B cell (primary cell): Measurements from ENCODE around the gene AURKA. TPM values are rescaled to one million over a fixed set of nuclear protein-coding genes. Genes with fewer than 3 reads are reported as not detected.

Experiments
- ATAC-seq: fragments of 200-7000 bp; cut with Tn5 transposase; one replicate; pipeline ENCODE4 v1.10.0; 2021; ENCODE audit warnings: low read depth, mild to moderate bottlenecking, moderate number of reproducible peaks, moderate library complexity
- CTCF ChIA-PET: fragments of 350-600 bp; sonication (Branson Sonifier 250); formaldehyde crosslinking; loops from one replicate; lab custom pipeline; 2021; ENCODE audit warnings: antibody characterized with exemption, inconsistent platforms; lab: Charles Lee
- POLR2A ChIA-PET: fragments of 350-600 bp; sonication (Branson Sonifier 250); formaldehyde crosslinking; loops from one replicate; lab custom pipeline; 2021; ENCODE audit warnings: antibody characterized with exemption; lab: Charles Lee
- DNase-seq: peaks from one replicate; pipeline ENCODE4 v3.0.0; 2013
- H2AFZ ChIP-seq: 2 replicates; pipeline ENCODE4 v1.6.1; 2012; ENCODE audit warnings: mild to moderate bottlenecking, low read depth, low read length; ENCODE audit not compliant: insufficient read depth, poor library complexity, severe bottlenecking
- H3K27ac ChIP-seq, 2 donors: 1 replicate in 1 of 2; 2 replicates in 1 of 2; pipeline ENCODE4 v1.5.1; 2012 to 2013; ENCODE audit warnings: low read length in 2 of 2, mild to moderate bottlenecking in 2 of 2, moderate library complexity in 1 of 2
- H3K27me3 ChIP-seq, 4 experiments: fragments of 200-600 bp in 1 of 4; sonication (generic) in 1 of 4; replicated peaks in 1 of 4; 1 replicate in 2 of 4; 2 replicates in 2 of 4; pipeline versions ENCODE4 v1.6.1 to v1.7.0; 2013 to 2016; ENCODE audit warnings: low read length in 3 of 4, mild to moderate bottlenecking in 2 of 4, mixed read lengths in 1 of 4, moderate library complexity in 1 of 4; ENCODE audit not compliant: insufficient read depth in 4 of 4, control insufficient read depth in 3 of 4; ENCODE audit errors: control extremely low read depth in 1 of 4
- H3K36me3 ChIP-seq, 2 experiments: replicated peaks in 1 of 2; 1 replicate in 1 of 2; 2 replicates in 1 of 2; pipeline versions ENCODE4 v1.6.1 to v1.7.1; 2013; ENCODE audit warnings: low read length in 1 of 2; ENCODE audit not compliant: insufficient read depth in 2 of 2, control insufficient read depth in 1 of 2; ENCODE audit errors: control extremely low read depth in 1 of 2, extremely low read depth in 1 of 2
- H3K4me1 ChIP-seq, 2 donors: fragments of 200-600 bp in 1 of 2; sonication (generic) in 1 of 2; 1 replicate in 1 of 2; 2 replicates in 1 of 2; pipeline versions ENCODE4 v1.5.1 to v1.6.1; 2013 to 2017; ENCODE audit warnings: low read length in 2 of 2; ENCODE audit not compliant: control insufficient read depth in 2 of 2, insufficient read depth in 2 of 2
- H3K4me2 ChIP-seq: replicated peaks from 2 replicates; pipeline ENCODE3; 2012; ENCODE audit warnings: mild to moderate bottlenecking, low read depth, low read length; ENCODE audit not compliant: poor library complexity, severe bottlenecking
- H3K4me3 ChIP-seq, 5 experiments: fragments of 200-600 bp in 1 of 5; sonication (generic) in 1 of 5; 1 replicate in 3 of 5; 2 replicates in 2 of 5; pipeline versions ENCODE4 v1.5.1 to v1.7.0; 2011 to 2016; ENCODE audit warnings: low read length in 4 of 5, mild to moderate bottlenecking in 4 of 5, low read depth in 2 of 5, control low read depth in 1 of 5, moderate library complexity in 1 of 5; ENCODE audit not compliant: insufficient read depth in 1 of 5; ENCODE audit errors: control extremely low read depth in 1 of 5, extremely low read depth in 1 of 5
- H3K79me2 ChIP-seq: fragments of 200-600 bp; sonication (generic); one replicate; pipeline ENCODE4 v1.6.0; 2016; ENCODE audit warnings: low read length; ENCODE audit not compliant: control insufficient read depth, insufficient read depth
- H3K9ac ChIP-seq: fragments of 200-600 bp; sonication (generic); 2 replicates; pipeline ENCODE4 v1.6.1; 2017; ENCODE audit warnings: mild to moderate bottlenecking, low read length, moderate library complexity
- H3K9me3 ChIP-seq, 3 donors: one replicate each; pipeline versions ENCODE4 v1.6.1 to v1.7.1; 2013; ENCODE audit warnings: low read length in 2 of 3; ENCODE audit not compliant: control insufficient read depth in 2 of 3, insufficient read depth in 1 of 3; ENCODE audit errors: control extremely low read depth in 1 of 3
- H4K20me1 ChIP-seq: 2 replicates; pipeline ENCODE4 v1.6.0; 2012; ENCODE audit warnings: mild to moderate bottlenecking, low read length; ENCODE audit not compliant: insufficient read depth, control insufficient read depth, poor library complexity, severe bottlenecking
- H3K27ac Mint-ChIP-seq: one replicate; pipeline ENCODE4 v1.8.0; 2021; ENCODE audit warnings: mixed read lengths
- H3K27me3 Mint-ChIP-seq: one replicate; pipeline ENCODE4 v1.8.0; 2021; ENCODE audit warnings: mixed read lengths
- H3K4me1 Mint-ChIP-seq: one replicate; pipeline ENCODE4 v1.8.0; 2021; ENCODE audit warnings: mixed read lengths
- H3K4me3 Mint-ChIP-seq: one replicate; pipeline ENCODE4 v1.8.0; 2021; ENCODE audit warnings: mixed read lengths
- H3K9me3 Mint-ChIP-seq: one replicate; pipeline ENCODE4 v1.8.0; 2022; ENCODE audit warnings: mixed read lengths; ENCODE audit not compliant: insufficient read depth
- EZH2 ChIP-seq: IDR thresholded peaks from 2 replicates; pipeline ENCODE4 v1.6.1; 2012; ENCODE audit warnings: borderline replicate concordance, low read depth, mild to moderate bottlenecking, moderate library complexity, low read length; ENCODE audit not compliant: insufficient read depth, poor library complexity, severe bottlenecking
- WGBS: methylation state at CpG from one replicate; pipeline ENCODE4 v1.1.5; 2013; ENCODE audit warnings: missing lambda C conversion rate; ENCODE audit not compliant: insufficient coverage; 5-methylcytosine and 5-hydroxymethylcytosine counted together
- intact Hi-C: fragments of 100-400 bp; cut with micrococcal nuclease; formaldehyde crosslinking; loops from one replicate; pipeline ENCODE4 v1.10.0; 2022
- polyA plus RNA-seq: library from polyadenylated mRNA; depleted of rRNA; stranded (reverse); fragments of >200 nt; gene quantifications from 2 replicates; pipeline ENCODE4 v1.2.3, GENCODE V29; 2012
- total RNA-seq, 2 donors: library from RNA; stranded (reverse); fragments of 120-200 nt in 1 of 2; gene quantifications; 1 replicate in 1 of 2; 2 replicates in 1 of 2; pipeline versions ENCODE4 v1.2.3 to v1.2.4, GENCODE V29; 2013 to 2022
- TF ChIP-seq, protein P1 (sequence below): fragments of 200-600 bp; IDR thresholded peaks from one replicate; pipeline ENCODE4 v1.8.0; 2022; ENCODE audit warnings: antibody characterized with exemption, mild to moderate bottlenecking

The AURKA gene
- total and polyA plus RNA-seq, 2 donors (not counting 1 experiment from before 2014, with no cell fraction given): 0.86 to 3.9 TPM

- intact Hi-C loops: no loop called here
- peak; percentile 35 for DNase-seq
- peaks cover 19% of the 10 kb centered on the region for H3K4me1 Mint-ChIP-seq
- Histone ChIP-seq H3K79me2 (no peaks in the 10 kb centered on the region), H3K27me3 (no peaks in the 10 kb centered on the region), H3K4me1 (peaks cover 12 to 17% of the 10 kb centered on the region in 2 donors), H3K9me3 (peaks cover 0 to 3% (median 0%) of the 10 kb centered on the region in 3 donors), H2AFZ (no peak overlapping the region), H4K20me1 (no peaks in the 10 kb centered on the region), H3K4me3 (no peak overlapping the region), H3K9ac (no peak overlapping the region), H3K36me3 (no peaks in the 10 kb centered on the region), H3K27ac (no peak overlapping the region), H3K4me2 (peak overlapping the region; percentile 10)
- ChIA-PET CTCF (no interaction called here), POLR2A (no interaction called here)
- H3K27me3 Mint-ChIP-seq: no peaks in the 10 kb centered on the region
- H3K27ac Mint-ChIP-seq: no peak overlapping the region
- WGBS: 30% methylated on average over 4 of the region's 4 CpGs
- no peaks in the 10 kb centered on the region for H3K9me3 Mint-ChIP-seq
- no peak for TF ChIP-seq EZH2
- ATAC-seq: peak; percentile 33
- H3K4me3 Mint-ChIP-seq: no peak overlapping the region
Observed at GRCh38 chr20:56440346-56441007, 48.5 kb upstream of the AURKA start.

DNA sequence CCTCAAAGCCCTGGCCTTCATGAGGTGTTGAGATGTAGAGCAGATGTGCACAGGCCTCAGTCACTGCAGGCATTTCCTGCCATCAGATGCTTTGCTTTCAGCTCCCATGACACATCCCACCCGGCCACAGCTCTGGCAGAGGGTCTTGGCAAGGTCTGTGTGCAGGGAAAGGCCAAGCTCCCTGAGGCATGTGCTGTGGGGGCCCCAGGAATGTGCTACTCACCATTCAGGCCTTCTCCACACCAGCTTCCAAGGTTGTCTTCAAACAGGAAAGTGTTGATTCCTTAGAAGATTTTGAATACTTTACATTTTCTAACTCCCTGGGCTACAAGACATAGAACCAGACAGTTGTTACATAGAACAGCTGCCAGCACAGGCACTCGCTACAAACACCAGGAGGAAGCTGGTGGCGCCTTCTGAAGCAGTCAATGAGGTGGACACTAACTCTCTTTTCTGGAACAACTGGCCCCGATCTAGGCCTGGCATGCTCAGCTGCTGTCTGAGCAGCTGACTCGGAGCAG is 47.8 kb upstream of the AURKA start:
- Histone ChIP-seq H3K27me3 (no peaks in the 10 kb centered on the region), H2AFZ (no peak overlapping the region), H3K9ac (no peak overlapping the region), H3K27ac (no peak overlapping the region), H3K79me2 (no peaks in the 10 kb centered on the region), H3K4me3 (no peak overlapping the region), H3K9me3 (peaks cover 0 to 3% (median 0%) of the 10 kb centered on the region in 3 donors), H3K4me2 (peak overlapping the region; percentile 10), H4K20me1 (no peaks in the 10 kb centered on the region), H3K36me3 (no peaks in the 10 kb centered on the region), H3K4me1 (peaks cover 12 to 20% of the 10 kb centered on the region in 2 donors)
- TF ChIP-seq, protein P1, sequence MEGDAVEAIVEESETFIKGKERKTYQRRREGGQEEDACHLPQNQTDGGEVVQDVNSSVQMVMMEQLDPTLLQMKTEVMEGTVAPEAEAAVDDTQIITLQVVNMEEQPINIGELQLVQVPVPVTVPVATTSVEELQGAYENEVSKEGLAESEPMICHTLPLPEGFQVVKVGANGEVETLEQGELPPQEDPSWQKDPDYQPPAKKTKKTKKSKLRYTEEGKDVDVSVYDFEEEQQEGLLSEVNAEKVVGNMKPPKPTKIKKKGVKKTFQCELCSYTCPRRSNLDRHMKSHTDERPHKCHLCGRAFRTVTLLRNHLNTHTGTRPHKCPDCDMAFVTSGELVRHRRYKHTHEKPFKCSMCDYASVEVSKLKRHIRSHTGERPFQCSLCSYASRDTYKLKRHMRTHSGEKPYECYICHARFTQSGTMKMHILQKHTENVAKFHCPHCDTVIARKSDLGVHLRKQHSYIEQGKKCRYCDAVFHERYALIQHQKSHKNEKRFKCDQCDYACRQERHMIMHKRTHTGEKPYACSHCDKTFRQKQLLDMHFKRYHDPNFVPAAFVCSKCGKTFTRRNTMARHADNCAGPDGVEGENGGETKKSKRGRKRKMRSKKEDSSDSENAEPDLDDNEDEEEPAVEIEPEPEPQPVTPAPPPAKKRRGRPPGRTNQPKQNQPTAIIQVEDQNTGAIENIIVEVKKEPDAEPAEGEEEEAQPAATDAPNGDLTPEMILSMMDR: no peak
- no peak for TF ChIP-seq EZH2
- Mint-ChIP-seq H3K27ac (no peak overlapping the region), H3K9me3 (no peaks in the 10 kb centered on the region), H3K27me3 (no peaks in the 10 kb centered on the region), H3K4me1 (peaks cover 24% of the 10 kb centered on the region), H3K4me3 (no peak overlapping the region)
- WGBS: 40% methylated on average over 4 of the region's 5 CpGs
- intact Hi-C loops: no loop called here
- ATAC-seq: no peak
- DNase-seq: no peak
- ChIA-PET POLR2A (no interaction called here), CTCF (no interaction called here)
